ENCODE measurements around the gene HABP4.

DNA sequence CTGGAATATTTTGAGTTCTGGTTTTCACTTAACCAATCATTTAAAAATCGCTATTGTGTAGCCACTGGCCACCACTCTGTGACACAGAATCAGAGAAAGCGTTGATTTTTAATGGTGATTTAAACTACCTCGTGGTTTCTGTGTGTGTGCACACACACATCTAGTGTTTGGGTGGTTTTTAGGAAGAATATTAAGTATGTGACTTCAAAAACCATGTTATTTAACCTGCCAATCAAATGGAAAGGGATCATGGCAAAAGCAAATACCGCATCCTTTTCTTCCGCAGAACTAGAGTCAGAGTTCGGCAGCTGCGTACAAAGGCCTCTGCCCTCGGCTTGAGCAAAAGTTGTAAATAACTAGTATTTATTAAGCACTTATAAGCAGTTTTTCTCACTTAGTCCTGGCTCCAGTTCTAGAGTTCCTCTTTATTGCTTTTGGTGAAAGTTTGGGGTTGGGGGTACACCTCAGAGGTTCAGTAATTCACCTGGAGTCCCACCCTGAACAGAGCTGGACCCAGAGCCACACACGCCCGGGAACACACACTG lies 40.6 kb downstream of the HABP4 start:
- TF ChIP-seq CTCF (IDR thresholded peaks at IDR 0.05) (no peak), POLR2A (IDR thresholded peaks at IDR 0.05) (no peak), POLR2AphosphoS5 (IDR thresholded peaks at IDR 0.05) (no peak), EP300 (IDR thresholded peaks at IDR 0.05) (no peak)

Data from gastroesophageal sphincter (tissue), 3 donors.